Measurements from ENCODE around the gene RICTOR.
A peak's percentile ranks its signal among the peaks of the same experiment; 100 is the strongest.
"Not testable (repeated sequence)": the region's sequence is repeated elsewhere in the genome, so short reads cannot be mapped to it uniquely, and the experiment has no call there.

Gene RICTOR

GRCh38 chr5:39055027-39055767 is 19.0 kb downstream of the RICTOR start:
- no peak for DNase-seq

GRCh38 chr5:39053189-39053588 is 21.0 kb downstream of the RICTOR start:
- DNase-seq = no peak

- DNase-seq = no peak
Observed at GRCh38 chr5:39052141-39052540, 22.1 kb downstream of the RICTOR start.

- no peak for DNase-seq
Observed at GRCh38 chr5:39049315-39049714, 24.9 kb downstream of the RICTOR start.

GRCh38 chr5:39040875-39041274 is 33.3 kb downstream of the RICTOR start:
- peak in 1 of 2 donors; percentile 21 for DNase-seq

GRCh38 chr5:39034493-39034892 is 39.7 kb downstream of the RICTOR start:
- DNase-seq = not testable (repeated sequence)

GRCh38 chr5:39031041-39031440 is 43.2 kb downstream of the RICTOR start:
- DNase-seq = no peak

GRCh38 chr5:39025456-39025855 is 48.7 kb downstream of the RICTOR start:
- no peak for DNase-seq

- DNase-seq = no peak
Observed at GRCh38 chr5:39024884-39025283, 49.3 kb downstream of the RICTOR start.

GRCh38 chr5:39024005-39024404 is 50.2 kb downstream of the RICTOR start:
- DNase-seq = no peak

GRCh38 chr5:39023121-39023520 is 51.1 kb downstream of the RICTOR start:
- no peak for DNase-seq

- DNase-seq = no peak
Observed at GRCh38 chr5:39022151-39022550, 52.0 kb downstream of the RICTOR start.

- DNase-seq = no peak
Observed at GRCh38 chr5:39021413-39021812, 52.8 kb downstream of the RICTOR start.

GRCh38 chr5:39020458-39020857 is 53.7 kb downstream of the RICTOR start:
- no peak for DNase-seq

- no peak for DNase-seq
Observed at GRCh38 chr5:39019254-39019653, 54.9 kb downstream of the RICTOR start.

- DNase-seq = no peak
Observed at GRCh38 chr5:39017504-39017903, 56.7 kb downstream of the RICTOR start.

GRCh38 chr5:39016587-39017275 is 57.5 kb downstream of the RICTOR start:
- DNase-seq = no peak

- DNase-seq = no peak
Observed at GRCh38 chr5:39015743-39016586, 58.2 kb downstream of the RICTOR start.

- no peak for DNase-seq
Observed at GRCh38 chr5:39014561-39014960, 59.6 kb downstream of the RICTOR start.

- DNase-seq = no peak
Observed at GRCh38 chr5:39013938-39014337, 60.3 kb downstream of the RICTOR start.

GRCh38 chr5:39010958-39011357 is 63.2 kb downstream of the RICTOR start:
- DNase-seq = not testable (repeated sequence)

GRCh38 chr5:39009981-39010380 is 64.2 kb downstream of the RICTOR start:
- no peak for DNase-seq

GRCh38 chr5:39009280-39009679 is 64.9 kb downstream of the RICTOR start:
- DNase-seq = no peak

GRCh38 chr5:39006650-39007049 is 67.5 kb downstream of the RICTOR start:
- no peak for DNase-seq
